GM19238 (cell line): ENCODE results near the gene SHROOM3.

Source experiments
- DNase-seq: peaks from one replicate; pipeline ENCODE4 v3.0.0; 2011; ENCODE audit warnings: low spot score; ENCODE audit not compliant: insufficient read length

Gene SHROOM3

GRCh38 chr4:76539979-76540378 lies 105.0 kb downstream of the SHROOM3 start:
- no peak for DNase-seq

DNA sequence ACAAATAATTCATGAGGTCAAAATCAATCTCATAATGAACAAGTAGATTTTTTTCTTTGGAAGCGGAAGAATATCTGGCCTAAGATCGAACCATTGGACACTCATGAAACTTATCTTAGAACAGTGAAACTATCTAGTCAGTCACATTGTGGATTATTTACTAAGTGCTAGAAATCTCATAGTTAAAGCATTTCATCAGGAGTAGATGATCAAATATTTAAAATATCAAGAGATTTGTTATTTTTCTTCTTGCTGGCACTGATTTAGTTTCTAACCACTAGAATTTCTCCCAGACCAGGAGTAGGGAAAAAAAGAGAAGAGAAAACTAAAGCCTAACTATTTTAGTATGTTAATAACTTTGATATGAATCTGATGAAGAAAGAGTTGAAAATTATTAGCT lies 105.5 kb downstream of the SHROOM3 start:
- DNase-seq = no peak

GRCh38 chr4:76543378-76543777 lies 108.3 kb downstream of the SHROOM3 start:
- no peak for DNase-seq

DNA sequence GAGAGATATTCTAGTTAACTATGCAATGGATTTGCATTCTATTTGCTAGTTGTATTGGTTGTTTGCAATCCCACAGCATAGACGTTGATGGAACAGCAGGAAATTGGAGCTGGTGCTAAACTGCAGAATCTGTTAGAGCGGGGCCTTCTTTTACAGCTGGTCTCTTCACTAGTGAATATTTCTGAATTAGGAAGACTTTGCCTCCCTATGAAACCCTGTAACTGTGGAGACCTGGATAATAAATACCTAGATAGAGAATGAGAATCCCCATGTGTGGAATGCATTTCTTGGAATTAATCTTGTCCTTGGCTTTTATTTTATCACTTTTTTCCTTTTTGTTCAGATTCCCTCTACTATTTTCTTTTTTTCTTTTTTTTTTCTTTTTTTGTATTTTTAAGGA lies 109.7 kb downstream of the SHROOM3 start:
- DNase-seq = no peak

GRCh38 chr4:76545226-76545884 lies 110.3 kb downstream of the SHROOM3 start:
- no peak for DNase-seq

GRCh38 chr4:76546327-76546726 lies 111.3 kb downstream of the SHROOM3 start:
- DNase-seq = no peak

DNA sequence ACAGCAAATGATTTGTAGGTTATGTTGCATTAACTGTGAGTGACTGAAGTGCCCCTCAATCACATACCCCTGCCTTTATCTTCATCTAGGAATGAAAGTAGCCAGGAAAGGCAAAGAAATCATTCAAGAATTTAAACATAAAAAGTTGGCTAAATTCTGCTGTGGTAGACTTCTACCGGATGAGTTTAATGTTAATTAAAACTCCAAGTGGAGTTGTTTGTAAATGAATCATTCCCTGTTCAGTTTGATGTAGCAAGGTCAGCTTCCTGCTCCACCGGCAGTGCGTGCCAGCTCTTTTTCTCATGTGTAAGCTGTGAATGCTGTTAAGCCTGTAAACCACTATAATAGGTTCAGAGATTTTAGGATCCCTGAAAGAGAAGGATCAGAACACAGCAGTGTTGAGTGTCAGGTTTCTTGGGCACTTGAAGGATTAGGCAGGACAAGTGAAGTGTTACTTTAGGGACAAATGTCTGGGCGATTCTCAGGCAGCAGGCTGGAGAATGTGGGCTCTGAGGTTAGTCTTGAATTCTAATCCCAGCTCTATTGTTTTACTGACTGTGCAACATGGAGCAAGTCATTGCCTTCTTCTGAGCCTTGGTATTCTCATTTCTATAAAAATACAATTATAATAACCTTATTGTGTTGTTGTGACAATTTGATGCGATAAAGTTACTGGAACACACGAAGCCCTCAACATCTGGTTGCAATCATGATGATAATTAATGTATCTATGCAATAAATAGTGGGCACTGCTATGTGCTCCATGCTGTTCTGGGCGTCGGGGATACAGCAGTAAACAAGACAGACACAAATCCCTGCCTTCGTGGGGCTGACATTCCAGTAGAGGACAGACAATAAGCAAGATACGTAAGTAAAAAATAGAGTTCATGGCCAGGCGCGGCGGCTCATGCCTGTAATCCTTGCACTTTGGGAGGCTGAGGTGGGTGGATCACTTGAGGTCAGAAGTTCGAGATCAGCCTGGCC lies 112.0 kb downstream of the SHROOM3 start:
- no peak for DNase-seq

GRCh38 chr4:76548704-76549103 lies 113.7 kb downstream of the SHROOM3 start:
- no peak for DNase-seq

DNA sequence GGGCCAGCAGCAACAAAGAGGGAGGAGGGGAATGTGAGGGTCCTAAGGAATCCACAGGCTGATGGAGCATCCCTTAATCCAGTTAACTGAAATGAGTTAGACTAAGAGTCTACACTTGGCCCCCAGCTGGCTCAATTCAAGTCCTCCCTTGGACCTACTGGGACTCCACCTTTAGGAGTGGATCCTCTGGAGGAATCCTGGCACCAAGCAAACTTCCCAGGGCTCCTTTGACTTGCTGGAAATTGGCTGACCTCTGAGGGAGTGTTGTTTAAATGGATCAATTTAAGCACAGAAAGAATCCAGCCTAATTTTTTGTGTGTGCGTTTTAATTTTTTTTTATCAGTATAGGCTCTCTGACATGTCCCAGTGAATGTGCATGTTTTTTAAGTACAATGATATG lies 114.7 kb downstream of the SHROOM3 start:
- DNase-seq = no peak

DNA sequence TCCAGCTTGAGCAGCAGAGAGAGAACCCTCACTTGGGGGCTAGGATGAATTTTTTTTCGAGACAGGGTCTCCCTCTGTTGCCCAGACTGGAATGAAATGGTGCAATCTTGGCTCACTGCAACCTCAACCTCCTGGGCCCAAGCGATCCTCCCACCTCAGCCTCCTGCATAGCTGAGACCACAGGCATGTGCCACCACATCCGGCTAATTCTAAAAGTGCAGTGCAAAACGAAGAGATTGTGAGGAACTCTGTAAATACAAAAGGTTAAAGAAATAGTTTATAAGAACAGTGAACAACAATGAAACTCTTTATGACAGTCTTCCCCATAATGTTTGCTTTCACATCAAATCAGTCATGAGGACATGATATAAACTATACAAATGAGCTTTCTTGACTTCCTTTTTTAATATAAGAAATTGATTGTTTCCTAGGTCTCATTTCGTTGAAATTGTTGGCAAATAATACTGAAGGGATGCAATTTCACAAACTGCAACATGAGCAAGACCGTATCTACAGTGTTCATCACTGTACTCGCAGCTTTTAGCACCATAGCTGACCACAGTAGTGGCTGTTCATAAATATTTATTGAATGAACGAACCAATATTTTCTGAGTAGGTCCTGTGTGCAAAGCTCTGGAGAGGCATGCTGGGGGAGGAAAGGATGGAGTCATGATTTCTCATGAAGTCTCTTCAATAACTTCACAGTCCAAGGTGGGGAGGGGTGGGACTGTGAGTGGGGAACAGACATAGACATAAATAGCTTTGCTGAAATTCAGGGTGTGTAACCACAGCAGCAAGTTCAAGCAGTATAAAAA lies 116.1 kb downstream of the SHROOM3 start:
- DNase-seq = no peak

GRCh38 chr4:76554630-76555029 lies 119.6 kb downstream of the SHROOM3 start:
- no peak for DNase-seq

DNA sequence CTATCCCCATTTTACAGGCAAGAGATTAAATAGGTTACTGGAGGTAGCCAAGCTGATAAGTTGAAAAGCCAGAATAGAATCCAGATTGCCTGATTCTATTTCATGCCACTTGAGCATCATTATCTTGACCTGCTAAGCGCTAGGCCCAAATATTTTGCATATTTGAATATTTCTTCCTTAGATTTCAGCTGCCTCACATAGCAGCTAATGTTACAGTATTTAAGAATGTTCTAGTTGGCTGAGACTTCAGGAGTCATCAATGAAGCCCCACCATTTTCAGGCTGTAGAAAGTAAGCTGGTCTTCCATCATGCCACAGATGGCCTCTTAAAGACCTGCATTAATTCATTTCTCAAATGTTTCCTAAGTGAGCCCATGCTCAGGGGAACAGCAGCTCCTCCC lies 121.4 kb downstream of the SHROOM3 start:
- no peak for DNase-seq

DNA sequence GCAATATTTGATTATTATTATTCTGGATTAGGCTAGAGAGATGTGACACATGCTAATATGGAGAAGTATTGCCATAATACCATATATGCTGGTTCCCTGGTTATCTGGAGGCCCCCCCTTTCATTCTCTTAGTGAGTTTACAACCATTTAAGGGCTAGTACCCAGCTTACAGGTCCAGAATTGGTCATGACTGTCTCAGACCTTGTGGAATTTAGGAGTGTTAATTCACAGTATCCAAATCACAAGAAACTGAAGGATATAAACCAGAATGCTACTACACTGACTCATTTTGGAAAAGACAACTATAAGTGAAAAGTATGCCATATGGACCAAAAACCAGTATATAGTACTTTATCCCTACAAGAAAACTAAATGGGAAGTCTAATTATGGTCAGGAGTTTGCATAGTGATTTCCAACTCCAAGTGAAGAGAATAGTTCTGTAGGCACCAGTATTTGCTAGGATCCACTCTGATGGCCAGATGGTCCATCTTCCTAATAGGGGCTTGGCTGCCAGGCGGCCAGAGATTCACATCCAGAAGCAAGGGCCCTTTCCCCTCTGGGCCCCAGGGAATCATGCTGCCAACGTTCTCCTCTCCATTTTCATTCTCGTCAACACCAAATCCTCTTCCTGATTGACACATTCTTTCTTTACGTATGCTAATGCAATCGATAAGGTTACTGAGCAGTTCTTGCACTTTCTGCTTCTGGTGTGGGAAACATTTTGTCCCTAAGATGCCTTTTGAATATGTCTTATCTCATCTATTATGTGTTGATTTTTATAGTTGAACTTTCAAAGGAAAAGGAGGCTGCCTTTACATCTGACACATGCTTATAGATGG lies 123.6 kb downstream of the SHROOM3 start:
- DNase-seq = no peak

- no peak for DNase-seq
Observed at GRCh38 chr4:76559236-76560071, 124.4 kb downstream of the SHROOM3 start.

- DNase-seq = no peak
Observed at GRCh38 chr4:76562161-76562560, 127.1 kb downstream of the SHROOM3 start.

- no peak for DNase-seq
Observed at GRCh38 chr4:76562836-76563453, 127.9 kb downstream of the SHROOM3 start.

DNA sequence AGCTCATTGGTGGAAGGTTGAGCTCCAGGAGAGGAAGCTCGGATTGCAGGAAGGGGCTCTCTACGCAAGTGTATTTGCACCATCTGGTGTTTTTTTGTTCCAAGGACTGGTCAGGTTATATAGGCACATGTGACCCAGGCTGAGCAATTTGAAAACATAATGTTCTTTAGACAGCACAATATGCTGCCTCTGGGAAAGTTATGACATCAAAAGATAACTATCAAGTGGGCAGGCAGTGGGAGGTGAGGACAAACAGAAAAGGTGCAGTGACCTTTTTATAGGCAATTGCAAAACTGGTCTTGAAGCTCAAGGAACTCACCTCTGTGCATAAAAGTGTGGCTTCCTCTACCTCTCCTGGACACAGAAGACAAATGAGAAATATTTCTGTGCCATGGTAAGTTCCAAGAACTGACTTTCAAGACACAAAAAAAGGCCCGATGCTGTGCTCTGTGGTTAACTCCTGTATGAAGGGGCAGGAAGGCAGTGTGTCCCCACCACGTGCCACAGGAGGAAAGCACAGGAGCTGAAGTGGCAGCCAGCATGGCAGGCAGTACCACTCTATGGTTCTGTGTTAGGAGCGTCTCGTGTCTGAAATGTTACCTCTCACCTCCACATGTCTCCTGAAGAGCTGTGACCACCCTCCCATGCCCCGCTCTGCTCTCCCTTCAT lies 128.6 kb downstream of the SHROOM3 start:
- DNase-seq = no peak

GRCh38 chr4:76564123-76564915 lies 129.3 kb downstream of the SHROOM3 start:
- DNase-seq = no peak
